IPS-18c (cell line): ENCODE results near the gene FOXN3.

Source experiments
- H3K4me3 ChIP-seq: 2 replicates; pipeline ENCODE4 v1.7.0; 2013; ENCODE audit warnings: low read depth, mild to moderate bottlenecking, low read length, moderate library complexity; ENCODE audit not compliant: insufficient read depth
- H3K9me3 ChIP-seq: one replicate; pipeline ENCODE4 v1.6.1; 2013; ENCODE audit warnings: mild to moderate bottlenecking, low read length, moderate library complexity; ENCODE audit not compliant: control insufficient read depth, insufficient read depth

The FOXN3 gene

DNA sequence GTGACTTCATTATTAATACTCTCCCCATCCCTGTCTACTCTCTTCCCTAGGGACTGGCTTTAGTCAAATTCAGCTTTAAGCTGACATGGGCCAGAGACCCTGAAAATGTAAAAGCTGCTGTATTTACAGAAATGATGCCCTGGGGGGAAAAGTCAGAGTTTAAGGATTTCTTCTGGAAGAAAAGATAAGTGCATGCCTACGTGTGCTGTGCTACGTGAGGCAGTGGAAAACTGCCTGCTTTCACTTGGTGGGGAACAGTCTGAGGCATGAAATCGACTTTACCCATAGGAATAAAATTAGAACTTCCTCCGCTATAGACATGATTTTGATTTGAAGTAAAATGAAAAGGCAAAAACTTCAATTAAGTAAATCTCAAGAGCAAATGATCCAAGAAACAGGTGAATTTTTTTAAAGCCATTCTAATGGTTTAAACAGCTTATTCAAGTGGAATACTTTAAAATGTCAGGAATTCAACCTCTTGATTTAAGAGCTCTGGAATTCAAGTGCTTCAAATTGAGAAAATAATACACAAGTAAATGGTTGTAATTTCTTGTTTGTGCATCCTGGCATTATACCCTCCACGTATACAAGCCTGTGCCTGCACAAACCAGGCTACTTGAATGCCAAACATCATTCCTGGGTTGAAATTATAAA is 168.5 kb downstream of the FOXN3 start:
- Histone ChIP-seq H3K4me3 (no peak overlapping the region), H3K9me3 (no peaks in the 10 kb centered on the region)

DNA sequence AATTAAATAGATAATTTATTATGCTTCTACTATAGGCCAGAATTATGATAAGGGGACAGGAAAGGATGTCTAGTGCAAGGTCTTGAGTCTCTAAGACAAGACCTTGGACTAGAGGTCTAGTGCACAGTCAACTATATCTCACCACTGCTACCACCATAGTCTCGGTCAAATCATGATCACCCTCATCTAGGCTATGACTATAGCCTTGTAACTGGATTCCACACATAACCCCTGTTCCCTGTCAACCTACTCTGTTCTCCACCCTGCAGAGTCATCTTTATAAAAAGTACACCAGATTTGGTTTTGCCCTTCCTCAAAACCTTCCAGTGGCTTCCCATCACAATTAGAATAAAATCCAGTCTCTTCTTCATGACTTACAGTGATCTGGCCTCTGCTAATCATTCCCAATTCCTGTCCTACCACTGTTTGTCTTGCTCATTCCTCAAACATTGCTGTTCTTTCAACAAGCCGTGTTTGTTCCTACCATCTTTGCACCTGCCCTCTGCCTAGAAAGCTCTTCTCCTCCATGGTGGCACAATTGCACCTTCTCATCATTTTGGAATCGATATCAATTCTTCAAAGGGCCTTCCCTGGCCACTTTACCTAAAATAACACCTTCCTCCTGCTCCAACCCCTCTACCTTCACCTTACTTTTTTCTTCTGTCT is 169.4 kb downstream of the FOXN3 start:
- Histone ChIP-seq H3K4me3 (no peak overlapping the region), H3K9me3 (no peaks in the 10 kb centered on the region)

DNA sequence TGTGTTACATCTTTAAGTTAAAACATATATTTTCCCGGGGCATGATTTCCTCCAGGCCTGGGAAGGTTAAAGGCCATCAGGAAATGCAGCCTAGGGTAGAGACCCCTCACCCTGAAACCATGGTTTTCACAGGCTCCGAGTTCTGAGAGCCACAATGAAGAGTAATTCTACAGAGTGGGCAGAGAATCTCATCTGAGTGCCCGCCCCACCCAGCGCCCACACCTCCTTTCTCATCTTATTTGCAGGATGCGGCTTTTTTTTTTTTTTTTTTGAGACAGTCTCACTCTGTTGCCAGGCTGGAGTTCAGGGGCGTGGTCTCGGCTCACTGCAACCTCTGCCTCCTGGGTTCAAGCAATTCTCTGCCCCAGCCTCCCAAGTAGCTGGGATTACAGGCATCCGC is 170.7 kb downstream of the FOXN3 start:
- Histone ChIP-seq H3K4me3 (no peak overlapping the region), H3K9me3 (no peaks in the 10 kb centered on the region)

DNA sequence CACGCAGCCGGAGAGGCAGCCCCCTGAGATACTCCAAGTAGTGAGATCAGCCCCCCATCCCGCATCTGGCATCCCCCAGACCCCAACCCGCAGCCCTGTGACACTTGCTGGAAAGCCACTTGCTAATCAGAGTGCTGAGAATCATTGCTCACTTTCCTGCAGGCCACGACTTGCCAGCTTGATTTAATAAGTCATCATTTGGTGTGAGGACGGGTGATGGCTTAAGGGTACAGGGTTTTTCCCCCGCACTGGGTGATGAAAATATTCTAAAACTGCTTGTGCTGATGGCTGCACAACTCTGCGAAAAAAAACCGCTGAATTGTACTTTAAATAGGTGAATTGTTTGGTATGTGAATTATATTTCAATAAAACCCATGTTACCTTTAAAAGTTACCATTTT is 171.2 kb downstream of the FOXN3 start:
- Histone ChIP-seq H3K4me3 (no peak overlapping the region), H3K9me3 (no peaks in the 10 kb centered on the region)

DNA sequence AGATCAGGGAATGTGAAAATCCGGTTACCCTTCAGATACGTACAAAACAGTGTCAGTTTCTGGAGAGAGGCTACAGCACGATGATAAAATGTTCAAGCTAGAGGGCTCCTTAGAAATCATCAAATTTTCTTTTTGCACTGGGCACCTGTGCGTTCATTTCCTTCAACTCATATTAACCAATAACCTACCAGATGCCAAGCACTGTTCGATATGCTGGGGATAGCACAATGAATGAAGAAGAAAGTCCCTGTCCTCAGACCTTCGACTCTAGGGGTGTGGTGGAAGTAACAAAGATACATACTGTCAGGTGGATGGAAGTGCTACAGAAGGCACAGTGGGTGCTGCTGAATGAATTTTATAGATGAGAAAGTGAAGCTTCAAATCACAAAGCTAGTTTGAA is 172.3 kb downstream of the FOXN3 start:
- Histone ChIP-seq H3K4me3 (no peak overlapping the region), H3K9me3 (no peaks in the 10 kb centered on the region)

DNA sequence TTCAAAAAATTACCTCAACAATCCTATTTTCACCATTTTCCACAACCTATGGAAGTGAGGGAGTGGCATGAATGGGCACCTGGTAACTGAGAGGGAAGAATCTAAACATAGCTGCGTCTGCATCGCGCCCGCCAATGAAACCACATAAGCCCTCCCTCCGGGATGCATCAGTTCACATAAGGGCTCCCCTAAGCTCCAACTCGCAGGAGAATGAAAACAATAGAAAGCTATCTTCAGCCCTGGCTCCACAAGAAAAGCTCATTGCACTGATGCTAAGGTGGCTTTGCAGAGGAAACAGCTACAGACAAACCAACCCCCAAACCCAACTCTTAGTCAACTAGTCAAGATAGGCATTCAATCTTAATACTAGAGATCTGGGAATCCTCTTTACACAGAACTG is 173.3 kb downstream of the FOXN3 start:
- no peak overlapping the region for H3K4me3 ChIP-seq
- H3K9me3 ChIP-seq = no peaks in the 10 kb centered on the region

DNA sequence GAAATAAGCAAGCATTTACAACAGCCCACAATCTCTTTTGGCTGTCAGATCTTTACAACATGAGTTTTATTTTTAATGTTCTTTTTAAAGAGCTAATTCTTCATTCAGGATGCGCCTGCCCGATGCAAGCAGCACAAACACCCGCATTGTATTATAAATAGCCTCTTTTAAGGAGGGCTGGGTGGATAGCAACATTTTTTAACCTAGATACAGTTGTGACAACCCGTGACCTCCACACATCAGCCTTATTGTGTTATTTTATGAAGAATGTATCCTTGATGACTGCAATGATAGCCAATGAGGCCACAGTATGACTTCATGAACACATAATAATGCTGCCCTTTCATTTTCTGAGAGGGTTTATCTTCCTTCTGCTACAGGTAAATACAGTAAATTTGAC is 173.7 kb downstream of the FOXN3 start:
- no peak overlapping the region for H3K4me3 ChIP-seq
- no peaks in the 10 kb centered on the region for H3K9me3 ChIP-seq

DNA sequence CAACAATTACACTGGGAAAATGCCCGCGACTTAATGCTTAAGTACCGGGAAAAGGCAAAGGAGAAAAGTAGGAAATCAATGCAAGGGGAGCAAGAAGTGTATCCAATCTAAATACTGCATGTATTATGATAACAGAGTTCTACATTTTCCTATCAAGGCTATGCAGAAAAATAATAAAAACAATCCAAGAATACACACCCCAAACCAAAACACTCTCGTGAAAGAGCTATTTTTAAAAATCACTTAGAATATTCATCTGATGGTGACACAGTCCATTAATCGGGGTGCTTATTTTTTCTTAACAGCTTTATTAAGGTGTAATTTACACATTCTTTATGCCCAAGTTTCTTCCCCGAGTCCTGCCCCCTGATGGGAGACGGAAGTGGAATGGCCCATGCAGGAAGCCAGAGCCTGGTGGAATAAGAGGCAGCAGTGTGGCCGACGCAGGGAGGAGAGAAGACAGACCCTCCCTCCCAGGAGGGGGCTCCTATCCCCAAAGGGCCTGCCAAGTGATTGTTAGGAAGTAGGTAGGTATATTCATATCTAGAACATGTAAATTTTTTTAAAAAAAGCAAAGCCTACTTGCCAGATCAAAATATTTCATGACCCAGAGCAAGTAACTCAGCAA is 174.3 kb downstream of the FOXN3 start:
- Histone ChIP-seq H3K4me3 (no peak overlapping the region), H3K9me3 (no peaks in the 10 kb centered on the region)

DNA sequence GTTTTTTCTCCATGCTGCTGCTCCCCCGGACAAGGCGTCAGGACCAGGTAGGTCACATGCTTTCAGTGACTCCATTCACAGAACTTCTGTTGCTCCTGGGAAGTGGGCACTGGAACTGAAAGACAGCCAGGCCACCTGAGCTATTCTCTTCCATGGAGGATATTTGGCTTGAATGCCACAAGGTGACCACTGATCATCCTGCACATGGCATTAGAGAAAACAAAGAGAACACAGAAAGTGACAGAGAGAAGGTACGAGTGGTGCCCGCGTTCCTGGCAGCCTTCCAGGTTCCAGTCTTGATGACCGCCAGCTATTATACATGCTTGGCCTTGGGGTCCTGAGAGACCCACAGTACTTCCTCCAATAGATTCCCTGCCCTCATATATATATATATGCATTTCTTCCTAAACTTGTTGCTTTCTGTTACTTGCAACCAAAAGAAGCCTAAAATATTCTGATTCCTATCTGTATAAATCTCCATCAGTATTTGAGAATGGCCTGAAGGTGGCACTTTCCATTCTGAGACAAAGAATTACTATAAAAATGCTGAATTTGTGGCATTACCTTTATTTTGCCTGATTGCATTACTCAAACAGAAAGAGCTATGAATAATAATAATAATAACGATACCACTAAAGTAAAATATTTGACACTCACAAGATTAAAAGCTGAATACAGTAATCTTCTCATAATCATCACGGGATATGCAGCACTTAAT is 174.9 kb downstream of the FOXN3 start:
- Histone ChIP-seq H3K9me3 (no peaks in the 10 kb centered on the region), H3K4me3 (no peak overlapping the region)

DNA sequence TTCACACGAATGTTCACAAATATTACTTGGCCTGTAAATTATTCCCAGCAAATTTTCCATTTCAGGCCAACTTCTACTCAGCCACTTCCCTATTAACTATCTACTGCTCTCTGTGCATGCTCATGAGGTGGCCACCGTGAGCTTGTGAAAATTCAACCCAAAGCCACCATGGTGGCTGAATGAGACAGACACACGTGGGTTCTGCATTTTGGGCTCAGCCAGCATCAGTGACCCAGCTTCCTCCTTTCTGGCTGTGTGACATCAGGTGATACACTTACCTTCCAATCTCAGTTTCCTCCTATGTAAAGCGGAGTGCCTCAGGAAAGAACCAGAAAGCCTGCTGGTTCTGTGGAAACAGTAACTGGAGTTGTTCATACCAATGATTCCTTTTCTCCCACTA is 175.8 kb downstream of the FOXN3 start:
- H3K9me3 ChIP-seq = no peaks in the 10 kb centered on the region

DNA sequence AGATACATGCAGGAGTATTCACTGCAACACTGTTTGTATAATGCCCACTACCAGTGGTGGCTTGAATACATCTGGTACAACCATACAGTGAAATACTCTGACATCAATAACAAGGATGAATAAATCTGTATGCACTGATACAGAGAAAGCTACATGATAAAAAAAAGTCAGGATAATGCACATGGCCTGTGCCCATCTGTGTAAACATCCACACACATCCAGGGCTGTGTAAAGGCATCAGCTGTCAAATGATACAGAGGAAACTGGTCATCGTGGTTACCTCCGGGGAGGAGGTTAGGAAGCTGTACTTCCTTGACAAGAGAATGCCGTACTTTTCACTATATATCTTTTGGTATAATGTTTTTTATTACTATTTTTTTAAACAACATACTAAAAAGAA is 176.6 kb downstream of the FOXN3 start:
- Histone ChIP-seq H3K9me3 (peaks cover 2% of the 10 kb centered on the region), H3K4me3 (no peak overlapping the region)

More for the DNA sequence above, 175.8 kb downstream of the FOXN3 start:
- no peak overlapping the region for H3K4me3 ChIP-seq

DNA sequence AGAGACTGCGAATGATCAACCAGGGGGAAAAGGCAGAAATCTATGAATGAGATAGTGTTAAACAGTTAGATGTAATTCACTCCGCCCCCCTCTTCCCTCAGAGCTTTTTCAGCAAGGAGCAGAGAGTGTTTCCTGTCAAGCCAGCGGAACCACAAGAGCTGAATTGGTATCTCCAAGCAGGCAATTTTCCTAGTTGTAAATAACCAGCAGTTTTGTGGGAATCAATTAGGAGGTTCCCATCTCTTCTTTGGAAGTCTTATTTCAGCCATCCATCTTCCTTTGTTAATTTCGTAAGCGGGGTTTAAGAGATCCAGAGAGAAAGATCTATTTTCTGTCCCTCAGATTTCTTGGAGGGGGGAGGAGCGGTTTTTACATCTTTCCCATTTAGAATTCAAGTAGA is 178.0 kb downstream of the FOXN3 start:
- Histone ChIP-seq H3K9me3 (peaks cover 2% of the 10 kb centered on the region), H3K4me3 (no peak overlapping the region)

DNA sequence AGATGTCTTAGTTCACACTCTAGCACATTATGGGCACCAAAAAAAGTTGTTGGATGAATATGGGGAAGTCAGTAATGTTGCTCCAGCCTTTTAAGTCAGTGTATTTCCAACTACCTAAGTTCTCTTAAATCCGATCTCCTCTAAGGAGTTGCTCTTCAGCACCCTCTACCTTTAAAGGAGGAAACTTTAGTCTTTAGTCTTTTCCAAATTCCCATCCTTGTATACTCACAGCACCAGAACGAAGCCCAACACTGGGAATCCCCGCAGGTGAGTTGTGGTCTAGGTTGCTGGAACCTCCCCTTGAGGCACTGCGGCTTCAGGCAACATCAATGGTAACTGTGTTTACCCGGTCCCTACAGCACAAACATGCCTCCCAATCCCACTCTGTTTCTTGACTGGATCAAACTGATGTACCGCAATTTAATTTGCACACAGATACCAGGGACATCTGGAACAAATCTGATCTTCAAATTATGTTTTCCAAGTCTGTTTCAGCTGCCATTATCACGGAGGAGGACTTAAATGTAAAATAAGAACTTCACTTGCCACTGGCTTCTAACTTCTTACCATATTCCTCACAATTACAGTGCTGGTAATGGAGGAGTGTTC is 179.0 kb downstream of the FOXN3 start:
- Histone ChIP-seq H3K9me3 (peaks cover 2% of the 10 kb centered on the region), H3K4me3 (no peak overlapping the region)

DNA sequence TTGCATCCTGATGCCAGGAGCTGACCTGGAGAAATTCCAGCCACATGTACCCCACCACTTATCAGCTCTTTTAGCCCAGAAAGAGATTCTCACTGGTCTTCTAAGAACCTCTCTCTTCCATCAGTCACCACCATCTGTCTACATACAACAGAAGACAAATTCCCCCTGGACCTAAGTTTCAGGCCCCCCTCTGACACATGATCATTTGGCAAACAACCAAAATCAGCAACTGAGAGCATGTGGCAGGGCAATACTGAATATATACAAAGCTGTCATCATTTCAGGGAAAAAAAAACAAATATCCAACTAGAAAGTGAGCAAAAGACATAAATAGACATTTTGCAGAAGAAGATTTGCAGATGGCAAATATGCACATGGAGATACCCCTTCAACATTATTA is 180.2 kb downstream of the FOXN3 start:
- H3K9me3 ChIP-seq = peaks cover 2% of the 10 kb centered on the region

DNA sequence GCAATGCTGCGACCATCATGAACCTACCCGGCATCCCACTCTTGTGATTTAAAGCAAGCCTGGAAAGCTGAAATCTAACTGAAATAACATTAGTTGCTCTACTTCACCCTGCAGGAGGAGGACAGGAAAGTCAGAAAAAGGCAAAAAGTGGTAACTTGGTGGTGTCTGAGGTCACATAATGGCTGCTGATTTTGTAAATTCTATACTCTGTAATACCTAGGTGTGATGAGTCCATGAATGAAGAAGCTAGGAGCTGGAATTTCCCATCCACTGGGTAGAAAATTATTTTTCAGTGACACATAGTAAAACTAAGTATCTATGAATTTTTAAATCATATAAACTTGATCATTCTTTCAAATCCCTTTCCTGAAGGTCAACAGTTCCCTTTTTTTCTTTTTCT is 183.8 kb downstream of the FOXN3 start:
- Histone ChIP-seq H3K4me3 (no peak overlapping the region), H3K9me3 (peaks cover 2% of the 10 kb centered on the region)

More for the DNA sequence above, 180.2 kb downstream of the FOXN3 start:
- no peak overlapping the region for H3K4me3 ChIP-seq

DNA sequence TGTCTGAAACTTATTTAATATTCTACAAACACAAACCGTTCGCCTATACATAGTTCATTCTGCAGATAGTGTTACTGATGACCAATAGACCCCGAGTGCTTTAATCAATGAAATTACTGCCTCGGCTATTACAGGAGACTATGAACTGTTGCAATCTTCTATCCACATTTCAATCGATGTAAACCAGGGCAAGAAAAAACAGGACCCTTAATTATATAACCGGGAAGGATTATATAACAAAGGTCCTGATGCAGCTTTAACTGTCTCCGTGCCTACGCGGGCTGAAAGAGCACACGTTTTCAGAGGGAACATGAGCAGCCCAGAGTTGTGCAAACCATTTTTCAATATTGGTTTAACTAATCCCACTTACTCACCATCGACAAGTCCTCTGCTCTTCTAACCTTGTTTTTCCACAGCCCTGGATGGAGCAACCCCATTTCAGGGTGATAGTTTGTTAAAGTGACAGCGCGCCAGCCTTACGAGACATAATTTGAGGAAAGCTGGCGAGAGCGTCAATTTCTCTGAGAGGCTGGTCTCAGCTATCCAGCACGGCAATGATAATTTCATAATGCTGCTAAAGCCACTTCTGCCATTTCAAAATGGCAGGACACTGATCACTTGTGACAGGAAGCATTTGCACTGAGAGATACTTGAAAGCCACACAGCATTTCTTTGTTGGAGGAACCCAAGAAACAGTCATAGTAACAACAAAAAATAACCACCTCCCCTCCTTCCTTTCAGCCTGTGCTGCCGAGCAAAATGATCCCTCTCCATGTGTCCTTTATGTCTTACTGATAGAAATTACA is 184.6 kb downstream of the FOXN3 start:
- Histone ChIP-seq H3K4me3 (no peak overlapping the region), H3K9me3 (peaks cover 2% of the 10 kb centered on the region)
